ENCODE data around the gene B2M. TPM values are rescaled to one million over a fixed set of nuclear protein-coding genes. Genes with fewer than 3 reads are reported as not detected.
A peak's percentile ranks its signal among the peaks of the same experiment; 100 is the strongest.
"Not testable (repeated sequence)": the region's sequence is repeated elsewhere in the genome, so short reads cannot be mapped to it uniquely, and the experiment has no call there.

The B2M gene
- total and polyA plus RNA-seq, 2 donors (not counting 1 experiment from before 2014, with no cell fraction given) = 3,981 to 17,989 TPM

DNA sequence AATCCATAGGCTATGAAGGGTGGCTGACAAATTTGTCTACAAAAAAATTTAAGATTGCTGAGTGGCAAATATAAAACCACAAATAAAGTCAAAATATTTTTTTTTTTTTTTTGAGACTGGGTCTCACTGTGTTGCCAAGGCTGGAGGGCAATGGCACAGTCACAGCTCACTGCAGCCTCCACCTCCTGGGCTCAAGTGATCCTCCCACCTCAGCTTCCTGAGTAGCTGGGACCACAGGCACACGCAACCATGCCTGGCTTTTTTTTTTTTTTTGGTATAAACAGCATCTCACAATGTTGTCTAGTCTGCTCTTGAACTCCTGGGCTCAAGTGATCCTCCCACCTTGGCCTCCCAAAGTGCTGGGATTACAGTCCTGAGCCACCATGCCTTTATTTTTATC, 21.1 kb upstream of the B2M start:
- H3K36me3 ChIP-seq (replicated peaks in 1 of 2; ENCODE audit: control extremely low read depth in 1 of 2, control insufficient read depth in 1 of 2, extremely low read depth in 1 of 2, insufficient read depth in 2 of 2, low read length in 1 of 2); H3K27me3 ChIP-seq (replicated peaks in 1 of 4; ENCODE audit: control extremely low read depth in 1 of 4, control insufficient read depth in 3 of 4, insufficient read depth in 4 of 4, low read length in 3 of 4); H3K4me3 ChIP-seq (ENCODE audit: control extremely low read depth in 1 of 5, extremely low read depth in 1 of 5, insufficient read depth in 1 of 5, low read depth in 2 of 5, low read length in 4 of 5); H3K79me2 ChIP-seq (ENCODE audit: control insufficient read depth, insufficient read depth, low read length); H3K27ac ChIP-seq (ENCODE audit: low read length in 2 of 2); H3K9me3 Mint-ChIP-seq (ENCODE audit: insufficient read depth); ATAC-seq (ENCODE audit: low read depth); H3K27ac Mint-ChIP-seq; DNase-seq; H3K4me1 ChIP-seq (ENCODE audit: control insufficient read depth in 2 of 2, insufficient read depth in 2 of 2, low read length in 2 of 2); H3K4me3 Mint-ChIP-seq; H3K27me3 Mint-ChIP-seq; H3K9me3 ChIP-seq (ENCODE audit: control extremely low read depth in 1 of 3, control insufficient read depth in 2 of 3, insufficient read depth in 1 of 3, low read length in 2 of 3); H3K4me2 ChIP-seq (replicated peaks; ENCODE audit: low read depth, low read length, poor library complexity, severe bottlenecking); H4K20me1 ChIP-seq (ENCODE audit: control insufficient read depth, insufficient read depth, low read length, poor library complexity, severe bottlenecking); H2AFZ ChIP-seq (ENCODE audit: insufficient read depth, low read depth, low read length, poor library complexity, severe bottlenecking); H3K9ac ChIP-seq (ENCODE audit: low read length): not testable (repeated sequence)
- intact Hi-C loops (cut with micrococcal nuclease) = loop anchor here (2.0 kb wide), 1 partner anchor 21 kb away; the partner anchor contains the start of genes B2M and PATL2
- POLR2A ChIA-PET = interaction anchor here (0.7 to 1.1 kb wide), 5 partner anchors 13 to 774 kb away, joined by 3 to 9 read pairs (median 3); no protein-coding TSS in a partner anchor
- CTCF ChIA-PET = interaction anchor here (0.9 kb wide), 1 partner anchor 13 kb away, joined by 4 read pairs; no protein-coding TSS in a partner anchor
- H3K4me1 Mint-ChIP-seq = peaks cover 32% of the 10 kb centered on the region
- WGBS (ENCODE audit: insufficient coverage) = 17% methylated on average over 1 of the region's 1 CpG

DNA sequence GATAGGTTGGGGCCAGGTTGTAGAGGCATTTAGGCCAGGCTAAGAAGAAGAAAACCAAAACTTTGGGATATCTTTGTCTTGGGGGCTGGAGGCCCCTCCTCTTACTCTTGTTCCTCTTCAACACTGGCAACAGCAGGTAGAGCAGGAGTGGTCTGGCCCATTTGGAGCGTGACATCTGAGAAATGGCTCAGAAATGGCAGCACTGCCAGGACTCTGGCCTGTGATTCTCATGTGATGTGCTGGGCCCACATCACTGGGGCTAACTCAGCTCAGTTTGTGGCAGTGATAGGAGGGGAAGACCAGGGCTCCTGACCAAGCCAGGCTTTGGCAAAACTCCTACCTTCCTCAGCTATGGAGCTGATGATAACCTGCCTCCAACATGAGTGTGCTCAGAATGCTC, 18.7 kb upstream of the B2M start:
- H3K9ac ChIP-seq (ENCODE audit: low read length) = no peak overlapping the region
- no peaks in the 10 kb centered on the region for H3K27me3 ChIP-seq (replicated peaks in 1 of 4; ENCODE audit: control extremely low read depth in 1 of 4, control insufficient read depth in 3 of 4, insufficient read depth in 4 of 4, low read length in 3 of 4)
- no peaks in the 10 kb centered on the region for H4K20me1 ChIP-seq (ENCODE audit: control insufficient read depth, insufficient read depth, low read length, poor library complexity, severe bottlenecking)
- H3K27ac ChIP-seq (ENCODE audit: low read length in 2 of 2) = no peak overlapping the region
- POLR2A ChIA-PET = interaction anchor here (0.6 to 1.2 kb wide), 3 partner anchors 13 to 19 kb away, joined by 3 read pairs; no protein-coding TSS in a partner anchor
- Mint-ChIP-seq H3K4me1 (peaks cover 14% of the 10 kb centered on the region), H3K9me3 (ENCODE audit: insufficient read depth) (peaks cover 1% of the 10 kb centered on the region), H3K27ac (peak overlapping the region; percentile 41), H3K4me3 (no peak overlapping the region), H3K27me3 (no peaks in the 10 kb centered on the region)
- ATAC-seq (ENCODE audit: low read depth) (no peak), DNase-seq (no peak)
- no peak overlapping the region for H3K4me2 ChIP-seq (replicated peaks; ENCODE audit: low read depth, low read length, poor library complexity, severe bottlenecking)
- WGBS (ENCODE audit: insufficient coverage) = 100% methylated on average over 1 of the region's 1 CpG
- H2AFZ ChIP-seq (ENCODE audit: insufficient read depth, low read depth, low read length, poor library complexity, severe bottlenecking) = no peak overlapping the region
- TF ChIP-seq, protein P1, sequence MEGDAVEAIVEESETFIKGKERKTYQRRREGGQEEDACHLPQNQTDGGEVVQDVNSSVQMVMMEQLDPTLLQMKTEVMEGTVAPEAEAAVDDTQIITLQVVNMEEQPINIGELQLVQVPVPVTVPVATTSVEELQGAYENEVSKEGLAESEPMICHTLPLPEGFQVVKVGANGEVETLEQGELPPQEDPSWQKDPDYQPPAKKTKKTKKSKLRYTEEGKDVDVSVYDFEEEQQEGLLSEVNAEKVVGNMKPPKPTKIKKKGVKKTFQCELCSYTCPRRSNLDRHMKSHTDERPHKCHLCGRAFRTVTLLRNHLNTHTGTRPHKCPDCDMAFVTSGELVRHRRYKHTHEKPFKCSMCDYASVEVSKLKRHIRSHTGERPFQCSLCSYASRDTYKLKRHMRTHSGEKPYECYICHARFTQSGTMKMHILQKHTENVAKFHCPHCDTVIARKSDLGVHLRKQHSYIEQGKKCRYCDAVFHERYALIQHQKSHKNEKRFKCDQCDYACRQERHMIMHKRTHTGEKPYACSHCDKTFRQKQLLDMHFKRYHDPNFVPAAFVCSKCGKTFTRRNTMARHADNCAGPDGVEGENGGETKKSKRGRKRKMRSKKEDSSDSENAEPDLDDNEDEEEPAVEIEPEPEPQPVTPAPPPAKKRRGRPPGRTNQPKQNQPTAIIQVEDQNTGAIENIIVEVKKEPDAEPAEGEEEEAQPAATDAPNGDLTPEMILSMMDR (IDR thresholded peaks at IDR 0.05) = no peak
- TF ChIP-seq EZH2 (IDR thresholded peaks at IDR 0.05; ENCODE audit: borderline replicate concordance, insufficient read depth, low read depth, low read length, poor library complexity, severe bottlenecking) = no peak
- H3K9me3 ChIP-seq (ENCODE audit: control extremely low read depth in 1 of 3, control insufficient read depth in 2 of 3, insufficient read depth in 1 of 3, low read length in 2 of 3) = peaks cover 0 to 3% (median 1%) of the 10 kb centered on the region in 3 donors
- H3K4me1 ChIP-seq (ENCODE audit: control insufficient read depth in 2 of 2, insufficient read depth in 2 of 2, low read length in 2 of 2) = peaks cover 5 to 6% of the 10 kb centered on the region in 2 donors
- H3K79me2 ChIP-seq (ENCODE audit: control insufficient read depth, insufficient read depth, low read length) = no peaks in the 10 kb centered on the region
- CTCF ChIA-PET = interaction anchor here (0.6 to 1.8 kb wide), 4 partner anchors 20 to 46 kb away, joined by 3 to 5 read pairs (median 3); no protein-coding TSS in a partner anchor
- H3K36me3 ChIP-seq (replicated peaks in 1 of 2; ENCODE audit: control extremely low read depth in 1 of 2, control insufficient read depth in 1 of 2, extremely low read depth in 1 of 2, insufficient read depth in 2 of 2, low read length in 1 of 2) = no peaks in the 10 kb centered on the region
- intact Hi-C loops (cut with micrococcal nuclease) = no loop called here
- H3K4me3 ChIP-seq (ENCODE audit: control extremely low read depth in 1 of 5, extremely low read depth in 1 of 5, insufficient read depth in 1 of 5, low read depth in 2 of 5, low read length in 4 of 5) = no peak overlapping the region
